ENCODE measurements around the gene BBX.
"Not testable (repeated sequence)": the region's sequence is repeated elsewhere in the genome, so short reads cannot be mapped to it uniquely, and the experiment has no call there.

BBX gene

DNA sequence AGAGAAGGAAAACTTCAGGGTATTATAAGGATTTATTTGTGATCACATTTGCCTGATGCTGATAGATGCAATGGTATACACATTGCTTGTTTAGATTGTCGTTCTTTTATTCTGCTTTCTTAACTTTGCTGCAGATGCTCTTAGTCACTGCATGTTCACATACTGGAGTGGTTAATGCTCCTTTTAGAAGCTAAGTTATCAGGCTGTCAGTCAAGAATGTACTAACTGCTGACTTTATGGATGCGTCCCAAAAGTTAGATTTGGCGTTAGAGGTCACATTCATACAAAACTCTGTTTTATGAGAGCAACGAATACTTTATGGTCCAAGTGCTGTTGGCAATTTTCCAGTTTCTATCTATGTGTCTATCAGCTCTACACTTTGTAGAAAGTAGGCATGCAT, 160.7 kb downstream of the BBX start:
- Histone ChIP-seq H3K4me3 (ENCODE audit: extremely low read depth, insufficient read depth, low read length, poor library complexity, severe bottlenecking) (no peak overlapping the region), H3K27ac (ENCODE audit: low read depth, low read length, severe bottlenecking) (peak overlapping the region; percentile 80), H3K4me1 (ENCODE audit: control insufficient read depth, insufficient read depth, low read length, poor library complexity, severe bottlenecking) (peaks cover 20% of the 10 kb centered on the region), H3K36me3 (ENCODE audit: control insufficient read depth, insufficient read depth, low read length) (no peaks in the 10 kb centered on the region), H3K9me3 (ENCODE audit: control insufficient read depth, low read length) (peaks cover 5% of the 10 kb centered on the region)
- 90 to 100% methylated on average over 1 to 4 of the region's 4 CpGs for WGBS, 2 experiments (ENCODE audit: insufficient coverage in 2 of 2)

DNA sequence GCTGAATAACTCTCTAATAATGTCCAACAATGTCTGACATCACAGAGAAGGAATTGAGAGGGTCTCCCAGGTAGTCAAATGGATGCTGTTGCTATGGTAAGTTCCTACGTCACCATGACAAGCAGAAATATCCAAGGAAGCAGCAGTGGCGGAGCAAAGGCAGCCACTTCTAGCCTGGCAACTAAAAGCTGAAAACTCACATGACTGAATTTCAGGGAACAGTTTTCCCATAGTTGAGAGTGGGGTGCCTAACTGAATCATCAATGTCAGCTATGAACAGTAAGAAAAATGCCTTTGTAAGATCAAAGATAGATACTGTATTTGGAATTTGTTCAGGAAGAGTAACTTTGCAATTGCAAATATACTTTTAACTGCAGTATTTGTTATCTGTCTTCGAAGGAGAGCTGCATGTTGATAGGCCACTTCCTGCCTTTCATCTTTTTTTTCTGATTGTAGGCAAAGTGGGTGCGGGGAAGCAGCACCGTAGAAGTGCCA, 161.7 kb downstream of the BBX start:
- H3K4me1 ChIP-seq (ENCODE audit: control insufficient read depth, insufficient read depth, low read length, poor library complexity, severe bottlenecking), result peaks cover 20% of the 10 kb centered on the region
- WGBS, 2 experiments (ENCODE audit: insufficient coverage in 2 of 2), result 20 to 67% methylated on average over 1 to 4 of the region's 5 CpGs
- H3K27ac ChIP-seq (ENCODE audit: low read depth, low read length, severe bottlenecking), result peak overlapping the region; percentile 80
- peaks cover 5% of the 10 kb centered on the region for H3K9me3 ChIP-seq (ENCODE audit: control insufficient read depth, low read length)
- H3K4me3 ChIP-seq (ENCODE audit: extremely low read depth, insufficient read depth, low read length, poor library complexity, severe bottlenecking), result no peak overlapping the region
- H3K36me3 ChIP-seq (ENCODE audit: control insufficient read depth, insufficient read depth, low read length), result no peaks in the 10 kb centered on the region

DNA sequence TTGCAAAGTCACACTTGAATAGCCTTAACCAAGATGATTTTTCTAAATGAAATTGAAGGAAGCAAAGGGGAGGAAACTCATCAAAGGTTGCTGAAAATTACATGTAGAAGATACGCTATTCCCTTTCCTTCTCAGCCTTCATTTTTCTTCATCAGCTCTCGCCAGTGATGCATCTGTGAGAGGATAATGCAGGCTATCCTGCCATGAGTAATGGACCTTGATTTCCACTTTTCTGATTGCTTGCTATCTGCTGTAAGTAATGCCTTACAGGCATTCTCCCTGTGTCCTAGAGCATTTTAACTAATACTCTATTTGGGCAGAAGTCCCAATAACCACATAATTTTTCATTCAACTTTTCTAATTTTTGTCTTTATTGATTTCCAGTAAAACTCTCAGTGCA, 162.6 kb downstream of the BBX start:
- peaks cover 20% of the 10 kb centered on the region for H3K4me1 ChIP-seq (ENCODE audit: control insufficient read depth, insufficient read depth, low read length, poor library complexity, severe bottlenecking)
- 73% methylated on average over 2 of the region's 2 CpGs; no CpG with 5 or more reads in 1 of the 2 experiments for WGBS, 2 experiments (ENCODE audit: insufficient coverage in 2 of 2)
- H3K9me3 ChIP-seq (ENCODE audit: control insufficient read depth, low read length), result peaks cover 5% of the 10 kb centered on the region
- no peak overlapping the region for H3K4me3 ChIP-seq (ENCODE audit: extremely low read depth, insufficient read depth, low read length, poor library complexity, severe bottlenecking)
- H3K27ac ChIP-seq (ENCODE audit: low read depth, low read length, severe bottlenecking), result no peak overlapping the region
- no peaks in the 10 kb centered on the region for H3K36me3 ChIP-seq (ENCODE audit: control insufficient read depth, insufficient read depth, low read length)

DNA sequence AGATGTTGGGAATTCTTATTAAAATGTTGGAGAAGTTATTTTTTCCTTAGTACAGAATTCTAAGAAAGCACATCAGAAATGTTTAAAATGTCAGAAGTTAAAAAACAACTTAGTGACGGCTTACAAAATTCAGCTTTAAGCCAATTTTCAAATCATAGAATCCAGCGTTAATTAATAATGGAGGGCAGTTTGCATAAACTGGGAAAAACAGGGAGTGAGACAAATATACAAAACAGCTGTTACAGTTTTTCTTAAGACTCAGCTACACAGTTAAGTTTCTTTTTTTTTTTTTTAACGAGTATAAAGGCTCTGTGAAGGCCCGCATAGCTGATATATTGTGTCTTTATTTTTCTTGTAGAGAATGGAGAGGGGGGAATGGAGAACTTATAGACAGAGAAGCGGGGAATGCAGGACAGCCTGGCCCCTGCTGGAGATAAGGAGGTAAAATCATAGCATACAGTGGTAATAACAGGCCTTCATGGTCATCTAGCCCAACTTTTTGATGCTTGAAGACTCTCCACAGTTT, 164.4 kb downstream of the BBX start:
- 100% methylated on average over 1 of the region's 5 CpGs for WGBS, 2 experiments (ENCODE audit: insufficient coverage in 2 of 2)
- no peak overlapping the region for H3K4me3 ChIP-seq (ENCODE audit: extremely low read depth, insufficient read depth, low read length, poor library complexity, severe bottlenecking)
- H3K4me1 ChIP-seq (ENCODE audit: control insufficient read depth, insufficient read depth, low read length, poor library complexity, severe bottlenecking), result peaks cover 20% of the 10 kb centered on the region
- H3K27ac ChIP-seq (ENCODE audit: low read depth, low read length, severe bottlenecking), result no peak overlapping the region
- H3K36me3 ChIP-seq (ENCODE audit: control insufficient read depth, insufficient read depth, low read length), result no peaks in the 10 kb centered on the region
- H3K9me3 ChIP-seq (ENCODE audit: control insufficient read depth, low read length), result no peaks in the 10 kb centered on the region

DNA sequence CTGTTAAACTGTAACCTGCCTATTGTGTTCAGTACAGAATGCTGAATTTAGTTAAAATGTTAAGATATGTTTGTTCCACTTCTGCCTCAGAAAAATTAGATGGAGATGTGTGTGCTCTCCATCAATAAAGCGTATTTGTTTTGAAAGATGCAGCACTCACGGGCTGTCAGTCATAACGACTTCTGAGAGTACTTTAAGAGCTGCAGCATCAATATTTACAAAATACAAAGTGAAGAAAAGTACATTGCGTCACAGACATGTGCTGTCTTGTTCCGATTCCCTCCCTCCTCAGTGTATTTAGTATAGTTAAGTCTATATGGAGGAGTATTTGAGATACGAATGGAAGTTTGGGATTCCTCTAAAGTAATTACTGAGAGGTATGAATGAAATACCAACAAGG, 166.6 kb downstream of the BBX start:
- Histone ChIP-seq H3K4me3 (ENCODE audit: extremely low read depth, insufficient read depth, low read length, poor library complexity, severe bottlenecking) (no peak overlapping the region), H3K36me3 (ENCODE audit: control insufficient read depth, insufficient read depth, low read length) (no peaks in the 10 kb centered on the region), H3K27ac (ENCODE audit: low read depth, low read length, severe bottlenecking) (no peak overlapping the region), H3K9me3 (ENCODE audit: control insufficient read depth, low read length) (no peaks in the 10 kb centered on the region), H3K4me1 (ENCODE audit: control insufficient read depth, insufficient read depth, low read length, poor library complexity, severe bottlenecking) (peaks cover 11% of the 10 kb centered on the region)
- 95% methylated on average over 3 of the region's 6 CpGs; no CpG with 5 or more reads in 1 of the 2 experiments for WGBS, 2 experiments (ENCODE audit: insufficient coverage in 2 of 2)

DNA sequence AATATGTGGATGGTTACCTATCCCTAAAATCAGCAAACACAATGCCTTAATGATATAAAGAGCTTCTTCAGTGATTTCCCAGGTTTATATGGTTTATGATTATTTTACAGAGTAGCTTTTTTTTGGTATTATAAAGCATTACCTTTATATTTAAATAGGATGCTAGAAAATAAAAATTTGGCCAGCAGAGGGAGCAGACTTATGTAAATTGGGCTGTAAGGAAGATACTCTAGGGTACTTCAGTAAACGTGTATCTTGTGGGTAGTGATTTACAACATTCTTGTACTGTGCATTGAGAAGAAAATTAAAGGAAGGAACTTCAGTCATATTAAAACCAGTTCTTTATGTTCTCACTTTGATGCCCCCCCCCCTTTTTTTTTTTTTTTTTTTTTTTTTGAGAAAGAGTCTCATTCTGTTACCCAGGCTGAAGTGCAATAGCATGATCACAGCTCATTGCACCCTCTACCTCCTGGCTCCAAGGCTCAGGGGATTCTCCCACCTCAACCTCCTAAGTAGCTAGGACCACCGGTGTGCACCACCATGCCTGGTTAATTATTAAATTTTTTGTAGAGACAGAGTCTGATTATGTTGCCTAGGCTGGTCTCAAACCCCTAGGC, 167.9 kb downstream of the BBX start:
- WGBS, 2 experiments (ENCODE audit: insufficient coverage in 2 of 2), result 43 to 100% methylated on average over 1 of the region's 2 CpGs
- Histone ChIP-seq H3K9me3 (ENCODE audit: control insufficient read depth, low read length) (no peaks in the 10 kb centered on the region), H3K4me3 (ENCODE audit: extremely low read depth, insufficient read depth, low read length, poor library complexity, severe bottlenecking) (no peak overlapping the region), H3K4me1 (ENCODE audit: control insufficient read depth, insufficient read depth, low read length, poor library complexity, severe bottlenecking) (no peaks in the 10 kb centered on the region), H3K27ac (ENCODE audit: low read depth, low read length, severe bottlenecking) (no peak overlapping the region), H3K36me3 (ENCODE audit: control insufficient read depth, insufficient read depth, low read length) (no peaks in the 10 kb centered on the region)

DNA sequence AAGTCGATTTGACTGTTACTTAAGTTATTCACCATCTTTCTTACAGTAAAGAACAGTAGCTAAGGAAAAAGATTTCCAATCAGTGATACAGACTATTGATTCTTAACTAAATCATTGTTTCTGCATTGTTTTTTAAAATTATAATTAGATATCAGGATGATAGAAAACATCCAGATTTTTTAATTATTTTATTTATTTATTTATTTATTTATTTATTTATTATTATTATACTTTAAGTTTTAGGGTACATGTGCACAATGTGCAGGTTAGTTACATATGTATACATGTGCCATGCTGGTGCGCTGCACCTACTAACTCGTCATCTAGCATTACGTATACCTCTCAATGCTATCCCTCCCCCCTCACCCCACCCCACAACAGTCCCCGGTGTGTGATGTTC, 169.2 kb downstream of the BBX start:
- WGBS, 2 experiments (ENCODE audit: insufficient coverage in 2 of 2), result 92% methylated on average over 3 of the region's 5 CpGs; no CpG with 5 or more reads in 1 of the 2 experiments
- not testable (repeated sequence) for H3K27ac ChIP-seq (ENCODE audit: low read depth, low read length, severe bottlenecking); H3K4me3 ChIP-seq (ENCODE audit: extremely low read depth, insufficient read depth, low read length, poor library complexity, severe bottlenecking); H3K36me3 ChIP-seq (ENCODE audit: control insufficient read depth, insufficient read depth, low read length); H3K9me3 ChIP-seq (ENCODE audit: control insufficient read depth, low read length); H3K4me1 ChIP-seq (ENCODE audit: control insufficient read depth, insufficient read depth, low read length, poor library complexity, severe bottlenecking)

DNA sequence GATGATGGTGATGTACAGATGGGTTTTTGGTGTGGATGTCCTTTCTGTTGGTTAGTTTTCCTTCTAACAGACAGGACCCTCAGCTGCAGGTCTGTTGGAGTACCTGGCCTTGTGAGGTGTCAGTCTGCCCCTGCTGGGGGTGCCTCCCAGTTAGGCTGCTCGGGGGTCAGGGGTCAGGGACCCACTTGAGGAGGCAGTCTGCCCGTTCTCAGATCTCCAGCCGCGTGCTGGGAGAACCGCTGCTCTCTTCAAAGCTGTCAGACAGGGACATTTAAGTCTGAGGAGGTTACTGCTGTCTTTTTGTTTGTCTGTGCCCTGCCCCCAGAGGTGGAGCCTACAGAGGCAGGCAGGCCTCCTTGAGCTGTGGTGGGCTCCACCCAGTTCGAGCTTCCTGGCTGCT, 174.6 kb downstream of the BBX start:
- not testable (repeated sequence) for H3K9me3 ChIP-seq (ENCODE audit: control insufficient read depth, low read length); H3K4me1 ChIP-seq (ENCODE audit: control insufficient read depth, insufficient read depth, low read length, poor library complexity, severe bottlenecking); H3K36me3 ChIP-seq (ENCODE audit: control insufficient read depth, insufficient read depth, low read length); H3K27ac ChIP-seq (ENCODE audit: low read depth, low read length, severe bottlenecking); H3K4me3 ChIP-seq (ENCODE audit: extremely low read depth, insufficient read depth, low read length, poor library complexity, severe bottlenecking)
- WGBS, 2 experiments (ENCODE audit: insufficient coverage in 2 of 2), result no CpG with 5 or more reads among the region's 6 CpGs

DNA sequence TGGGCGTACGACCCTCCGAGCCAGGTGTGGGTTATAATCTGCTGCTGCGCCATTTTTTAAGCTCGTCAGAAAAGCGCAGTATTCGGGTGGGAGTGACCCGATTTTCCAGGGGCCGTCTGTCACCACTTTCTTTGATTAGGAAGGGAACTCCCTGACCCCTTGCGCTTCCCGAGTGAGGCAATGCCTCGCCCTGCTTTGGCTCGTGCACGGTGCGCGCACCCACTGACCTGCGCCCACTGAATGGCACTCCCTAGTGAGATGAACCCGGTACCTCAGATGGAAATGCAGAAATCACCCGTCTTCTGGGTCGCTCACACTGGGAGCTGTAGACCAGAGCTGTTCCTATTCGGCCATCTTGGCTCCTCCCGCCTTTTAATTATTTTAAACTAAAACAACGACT, 175.1 kb downstream of the BBX start:
- not testable (repeated sequence) for H3K4me3 ChIP-seq (ENCODE audit: extremely low read depth, insufficient read depth, low read length, poor library complexity, severe bottlenecking); H3K27ac ChIP-seq (ENCODE audit: low read depth, low read length, severe bottlenecking); H3K9me3 ChIP-seq (ENCODE audit: control insufficient read depth, low read length); H3K4me1 ChIP-seq (ENCODE audit: control insufficient read depth, insufficient read depth, low read length, poor library complexity, severe bottlenecking); H3K36me3 ChIP-seq (ENCODE audit: control insufficient read depth, insufficient read depth, low read length)
- WGBS, 2 experiments (ENCODE audit: insufficient coverage in 2 of 2), result 87 to 88% methylated on average over 18 of the region's 23 CpGs

DNA sequence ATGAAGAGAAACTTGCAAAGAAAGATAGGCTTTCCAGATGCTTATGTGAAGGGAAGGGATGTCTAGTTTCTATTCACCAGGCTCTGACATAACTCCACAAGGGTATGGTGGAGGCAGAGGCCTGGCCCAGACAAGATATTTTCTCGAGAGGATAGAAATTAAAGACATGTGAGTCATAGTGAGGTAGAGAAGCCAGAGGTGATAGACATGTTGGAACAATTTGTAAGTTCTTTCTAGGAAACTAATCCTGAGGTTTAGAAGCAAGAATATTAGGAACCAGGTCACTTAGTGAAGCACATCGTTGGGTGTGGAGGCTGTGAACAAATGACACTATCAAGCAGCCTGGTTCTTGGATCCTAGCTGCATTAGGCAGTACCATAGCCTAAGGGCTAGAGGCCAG, 176.9 kb downstream of the BBX start:
- WGBS, 2 experiments (ENCODE audit: insufficient coverage in 2 of 2), result 75 to 89% methylated on average over 2 of the region's 2 CpGs
- Histone ChIP-seq H3K36me3 (ENCODE audit: control insufficient read depth, insufficient read depth, low read length) (no peaks in the 10 kb centered on the region), H3K4me1 (ENCODE audit: control insufficient read depth, insufficient read depth, low read length, poor library complexity, severe bottlenecking) (no peaks in the 10 kb centered on the region), H3K9me3 (ENCODE audit: control insufficient read depth, low read length) (no peaks in the 10 kb centered on the region), H3K4me3 (ENCODE audit: extremely low read depth, insufficient read depth, low read length, poor library complexity, severe bottlenecking) (no peak overlapping the region), H3K27ac (ENCODE audit: low read depth, low read length, severe bottlenecking) (no peak overlapping the region)

DNA sequence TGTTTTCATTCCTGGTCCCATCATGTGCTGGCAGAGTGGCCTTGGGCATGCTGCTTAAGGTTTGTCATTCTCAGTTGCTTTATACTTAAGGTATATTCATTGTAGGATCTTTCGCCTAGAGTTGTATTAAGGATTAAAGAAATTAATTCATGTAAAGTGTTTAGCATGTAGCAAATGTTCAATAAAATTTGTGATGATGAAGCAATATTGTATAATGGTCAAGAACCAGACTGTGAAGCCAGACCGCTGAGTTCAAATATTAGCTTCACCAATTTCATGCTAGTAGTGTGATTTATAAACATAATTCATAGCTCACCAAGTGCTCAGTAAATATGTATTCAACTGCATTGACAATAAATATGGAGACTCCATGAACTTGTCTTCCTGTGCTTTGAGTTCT, 178.5 kb downstream of the BBX start:
- Histone ChIP-seq H3K4me3 (ENCODE audit: extremely low read depth, insufficient read depth, low read length, poor library complexity, severe bottlenecking) (no peak overlapping the region), H3K9me3 (ENCODE audit: control insufficient read depth, low read length) (no peaks in the 10 kb centered on the region), H3K27ac (ENCODE audit: low read depth, low read length, severe bottlenecking) (no peak overlapping the region), H3K4me1 (ENCODE audit: control insufficient read depth, insufficient read depth, low read length, poor library complexity, severe bottlenecking) (no peaks in the 10 kb centered on the region), H3K36me3 (ENCODE audit: control insufficient read depth, insufficient read depth, low read length) (no peaks in the 10 kb centered on the region)
- WGBS, 2 experiments (ENCODE audit: insufficient coverage in 2 of 2), result 100% methylated on average over 1 of the region's 2 CpGs; no CpG with 5 or more reads in 1 of the 2 experiments
